Measurements from ENCODE around the gene SERHL2.
"Not testable (repeated sequence)": the region's sequence is repeated elsewhere in the genome, so short reads cannot be mapped to it uniquely, and the experiment has no call there.

The SERHL2 gene

DNA sequence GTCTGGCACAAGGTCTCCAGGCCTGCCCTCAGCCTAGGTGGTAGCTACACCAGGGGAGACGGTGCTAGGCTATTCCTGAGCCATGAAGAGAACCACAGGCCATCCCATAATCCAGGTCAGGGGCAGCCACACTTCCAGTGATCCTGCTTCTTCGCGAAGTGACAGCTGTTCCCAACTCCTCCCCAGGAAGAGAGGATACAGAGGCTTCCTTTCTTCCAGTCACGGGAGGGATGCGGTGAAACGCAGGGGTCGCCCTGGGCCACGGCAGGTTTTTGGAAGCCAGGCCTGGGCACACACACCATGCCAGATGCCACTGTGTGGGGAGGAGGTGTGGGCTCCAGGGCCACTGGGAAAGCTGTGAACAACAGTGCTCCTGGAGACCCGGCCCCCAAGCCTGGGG is 23.4 kb downstream of the SERHL2 start:
- not testable (repeated sequence) for H3K4me2 ChIP-seq (ENCODE audit: low read length); H3K9me3 ChIP-seq (replicated peaks; ENCODE audit: low read length); H3K4me3 ChIP-seq (ENCODE audit: low read length); H3K27me3 ChIP-seq (ENCODE audit: control insufficient read depth, insufficient read depth, low read length); H3K4me1 ChIP-seq (ENCODE audit: control insufficient read depth, insufficient read depth, low read length); H3K9ac ChIP-seq (ENCODE audit: low read depth, low read length)
- H3K36me3 ChIP-seq (ENCODE audit: insufficient read depth, low read length): peaks cover 25% of the 10 kb centered on the region

DNA sequence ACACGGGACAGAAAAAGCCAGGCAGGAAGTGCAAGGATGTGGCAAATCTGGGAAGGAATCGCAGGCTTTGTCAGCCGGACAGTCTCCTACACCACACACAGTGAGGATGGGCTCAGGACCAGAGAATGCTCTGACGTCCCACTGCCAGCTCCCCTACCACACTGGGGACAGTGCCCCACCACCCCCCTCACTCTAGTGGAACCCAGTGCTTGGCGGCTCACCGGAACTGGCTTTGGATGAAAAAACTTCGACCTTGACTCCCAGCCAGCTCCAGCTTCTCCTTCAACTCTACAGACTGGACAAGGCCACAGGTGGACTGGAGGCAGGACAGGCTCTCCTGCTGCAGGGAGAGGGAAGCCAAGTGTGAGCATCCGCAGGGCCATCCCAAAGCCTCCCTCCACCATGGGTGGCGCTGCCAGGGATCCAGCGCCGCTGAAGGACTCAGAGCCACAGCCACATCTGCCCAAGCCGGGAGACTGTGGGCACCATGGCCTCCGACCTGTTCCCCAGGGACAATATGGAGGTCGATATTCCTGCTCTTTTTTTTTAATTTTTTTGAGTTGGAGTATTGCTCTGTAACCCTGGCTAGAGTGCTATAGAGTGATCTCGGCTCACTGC is 24.0 kb downstream of the SERHL2 start:
- Histone ChIP-seq H3K27me3 (ENCODE audit: control insufficient read depth, insufficient read depth, low read length) (no peaks in the 10 kb centered on the region), H3K4me1 (ENCODE audit: control insufficient read depth, insufficient read depth, low read length) (peaks cover 4% of the 10 kb centered on the region), H3K9me3 (replicated peaks; ENCODE audit: low read length) (no peaks in the 10 kb centered on the region), H3K9ac (ENCODE audit: low read depth, low read length) (no peak overlapping the region), H3K36me3 (ENCODE audit: insufficient read depth, low read length) (peaks cover 23% of the 10 kb centered on the region), H3K4me3 (ENCODE audit: low read length) (no peak overlapping the region), H3K4me2 (ENCODE audit: low read length) (no peak overlapping the region)

DNA sequence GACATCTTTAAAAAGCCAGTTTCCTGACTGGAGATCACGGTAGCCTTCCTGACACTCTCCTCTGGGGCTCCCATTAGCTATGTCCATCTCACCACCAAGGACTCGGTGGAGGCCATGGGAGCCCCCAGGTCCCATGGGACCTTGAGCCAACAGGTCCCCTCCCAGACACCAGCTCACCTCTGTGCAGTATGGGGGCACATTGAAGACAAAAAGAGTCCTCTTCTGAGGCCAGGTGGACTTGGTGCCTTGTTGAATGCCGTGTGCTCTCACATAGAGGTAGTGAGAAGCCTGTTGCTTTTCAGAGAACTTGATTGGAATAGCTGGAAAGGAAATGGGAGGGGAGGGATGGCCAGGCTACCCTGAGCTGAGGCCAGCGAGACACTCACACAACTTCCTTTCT is 26.3 kb downstream of the SERHL2 start:
- not testable (repeated sequence) for H3K4me3 ChIP-seq (ENCODE audit: low read length); H3K27me3 ChIP-seq (ENCODE audit: control insufficient read depth, insufficient read depth, low read length); H3K4me1 ChIP-seq (ENCODE audit: control insufficient read depth, insufficient read depth, low read length); H3K9me3 ChIP-seq (replicated peaks; ENCODE audit: low read length); H3K4me2 ChIP-seq (ENCODE audit: low read length); H3K9ac ChIP-seq (ENCODE audit: low read depth, low read length)
- H3K36me3 ChIP-seq (ENCODE audit: insufficient read depth, low read length): peaks cover 33% of the 10 kb centered on the region

DNA sequence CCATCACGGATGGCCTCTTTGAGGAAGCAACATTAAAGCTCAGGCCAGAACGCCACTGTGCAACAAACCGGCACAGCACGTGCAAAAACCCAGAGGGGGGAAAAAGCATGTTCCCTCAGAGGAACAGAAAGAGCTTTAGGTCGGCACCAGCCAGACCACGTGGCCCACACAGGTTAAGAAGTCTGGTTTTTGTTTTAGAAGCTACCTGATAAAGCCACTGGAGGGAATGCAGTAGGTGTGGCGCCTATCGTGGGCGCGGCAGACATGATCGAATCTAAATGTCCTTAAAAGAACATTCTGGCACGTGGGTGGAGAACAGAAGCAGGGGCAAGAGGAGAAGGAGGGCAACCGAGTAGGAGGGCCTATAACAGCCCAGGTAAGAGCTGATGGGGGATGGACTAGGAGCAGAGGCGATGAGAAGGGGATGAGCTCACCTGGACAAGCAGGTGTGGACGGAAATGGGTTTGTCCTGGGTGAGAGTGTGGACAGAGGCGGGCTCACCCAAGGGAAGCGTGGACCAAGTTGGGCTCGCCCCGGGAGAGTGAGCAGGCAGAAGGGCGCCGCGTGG is 27.5 kb downstream of the SERHL2 start:
- Histone ChIP-seq H3K4me3 (ENCODE audit: low read length) (peak overlapping the region; percentile 91), H3K36me3 (ENCODE audit: insufficient read depth, low read length) (peaks cover 45% of the 10 kb centered on the region), H3K9ac (ENCODE audit: low read depth, low read length) (peak overlapping the region; percentile 89), H3K4me2 (ENCODE audit: low read length) (peak overlapping the region; percentile 91)
- not testable (repeated sequence) for H3K27me3 ChIP-seq (ENCODE audit: control insufficient read depth, insufficient read depth, low read length); H3K9me3 ChIP-seq (replicated peaks; ENCODE audit: low read length); H3K4me1 ChIP-seq (ENCODE audit: control insufficient read depth, insufficient read depth, low read length)

DNA sequence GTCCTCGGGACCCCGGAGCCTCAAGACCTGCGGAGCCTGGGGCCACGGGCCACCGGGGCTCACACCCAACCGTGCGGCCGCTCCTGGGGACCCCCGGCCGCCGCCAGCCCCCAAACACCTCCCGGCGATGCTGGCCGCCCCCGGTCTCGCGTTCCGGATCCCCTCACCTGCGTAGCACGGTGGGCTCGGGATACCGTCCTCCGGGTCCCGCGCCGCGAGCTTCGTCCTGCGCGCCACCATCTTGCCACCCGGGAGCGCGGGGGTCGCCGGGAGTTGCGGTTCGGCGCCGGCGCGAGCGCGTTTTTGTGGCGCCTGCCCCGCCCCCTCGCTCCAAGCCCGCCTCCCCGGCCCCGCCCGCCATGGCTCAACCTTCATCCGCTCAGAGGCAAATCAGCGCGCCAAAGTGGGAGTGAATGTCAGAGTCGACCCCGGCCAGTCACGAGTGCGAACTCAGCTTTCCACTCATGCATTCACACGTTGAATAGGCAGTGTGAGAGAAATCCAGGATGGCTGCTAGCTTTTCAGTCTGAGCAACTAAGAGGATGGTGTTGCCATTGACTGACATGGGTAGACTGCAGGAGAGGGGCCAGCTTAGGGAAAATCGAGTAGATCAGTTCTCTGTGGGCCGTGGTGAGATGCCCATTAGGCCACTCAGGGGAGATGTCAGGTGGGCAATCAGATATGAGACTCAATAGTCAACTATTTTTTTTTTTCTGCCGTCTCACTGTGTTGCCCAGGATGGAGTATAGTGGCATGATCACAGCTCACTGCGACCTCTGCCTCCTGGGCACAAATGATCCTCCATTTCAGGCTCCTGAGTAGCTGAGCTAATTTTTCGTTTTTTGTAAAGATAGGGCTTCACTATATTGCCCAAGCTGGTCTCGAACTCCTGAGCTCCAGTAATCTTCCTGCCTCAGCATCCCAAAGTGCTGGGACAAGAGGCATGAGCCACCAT is 28.3 kb downstream of the SERHL2 start:
- Histone ChIP-seq H3K9me3 (replicated peaks; ENCODE audit: low read length) (no peaks in the 10 kb centered on the region), H3K4me1 (ENCODE audit: control insufficient read depth, insufficient read depth, low read length) (peaks cover 4% of the 10 kb centered on the region), H3K36me3 (ENCODE audit: insufficient read depth, low read length) (peaks cover 53% of the 10 kb centered on the region), H3K4me2 (ENCODE audit: low read length) (peak overlapping the region; percentile 91), H3K27me3 (ENCODE audit: control insufficient read depth, insufficient read depth, low read length) (no peaks in the 10 kb centered on the region), H3K9ac (ENCODE audit: low read depth, low read length) (peak overlapping the region; percentile 89), H3K4me3 (ENCODE audit: low read length) (peak overlapping the region; percentile 91)

DNA sequence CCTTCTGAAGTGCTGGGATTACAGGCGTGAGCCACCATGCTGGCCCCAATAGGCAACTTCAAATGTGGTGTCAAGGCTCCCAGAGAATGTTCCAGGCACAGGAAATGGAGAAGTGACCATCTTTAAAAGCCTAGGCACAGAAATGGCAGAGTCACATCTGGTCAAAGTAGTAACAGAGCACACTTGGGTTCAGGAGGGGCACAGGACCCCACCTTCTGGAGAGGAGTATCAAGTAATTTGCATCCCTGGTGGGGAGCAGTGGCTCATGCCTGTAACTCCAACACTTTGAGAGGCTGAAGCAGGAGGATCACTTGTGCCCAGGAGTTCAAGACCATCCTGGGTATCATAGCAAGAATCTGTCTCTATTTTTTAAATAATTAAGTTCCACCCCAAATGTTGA is 29.2 kb downstream of the SERHL2 start:
- no peak overlapping the region for H3K9ac ChIP-seq (ENCODE audit: low read depth, low read length)
- H3K27me3 ChIP-seq (ENCODE audit: control insufficient read depth, insufficient read depth, low read length): no peaks in the 10 kb centered on the region
- peaks cover 4% of the 10 kb centered on the region for H3K4me1 ChIP-seq (ENCODE audit: control insufficient read depth, insufficient read depth, low read length)
- H3K9me3 ChIP-seq (replicated peaks; ENCODE audit: low read length): no peaks in the 10 kb centered on the region
- H3K4me3 ChIP-seq (ENCODE audit: low read length): no peak overlapping the region
- no peak overlapping the region for H3K4me2 ChIP-seq (ENCODE audit: low read length)
- peaks cover 59% of the 10 kb centered on the region for H3K36me3 ChIP-seq (ENCODE audit: insufficient read depth, low read length)

DNA sequence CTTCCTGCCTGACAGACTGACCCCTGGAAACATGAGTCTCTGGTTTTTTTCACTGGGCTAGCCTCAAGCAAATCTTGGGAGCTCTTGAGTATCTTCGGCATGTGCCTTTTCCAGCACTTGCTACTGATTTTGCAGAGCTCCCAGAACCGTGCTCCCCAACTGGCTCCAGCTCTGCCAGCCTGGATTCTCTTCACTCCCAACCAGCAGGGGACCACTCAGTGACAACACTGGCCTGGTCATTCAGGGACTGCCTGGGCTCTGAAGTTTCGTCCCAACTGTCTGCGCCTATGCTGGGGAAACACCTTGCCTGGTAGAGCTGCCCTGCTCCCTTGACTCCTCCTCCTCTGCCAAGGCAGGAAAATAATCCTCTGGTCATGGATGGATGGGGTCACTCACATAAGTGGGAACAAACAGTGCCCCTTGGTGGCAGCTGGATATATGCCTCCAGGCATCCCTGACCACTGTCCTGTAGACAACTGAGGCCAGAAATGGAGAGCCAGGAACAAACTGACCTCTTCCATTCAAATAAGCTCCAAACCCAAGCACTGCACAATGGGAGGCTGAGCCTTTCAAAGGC is 30.7 kb downstream of the SERHL2 start:
- H3K4me2 ChIP-seq (ENCODE audit: low read length): no peak overlapping the region
- no peak overlapping the region for H3K4me3 ChIP-seq (ENCODE audit: low read length)
- H3K9ac ChIP-seq (ENCODE audit: low read depth, low read length): no peak overlapping the region
- H3K36me3 ChIP-seq (ENCODE audit: insufficient read depth, low read length): peaks cover 60% of the 10 kb centered on the region
- H3K9me3 ChIP-seq (replicated peaks; ENCODE audit: low read length): no peaks in the 10 kb centered on the region
- H3K4me1 ChIP-seq (ENCODE audit: control insufficient read depth, insufficient read depth, low read length): peaks cover 4% of the 10 kb centered on the region
- no peaks in the 10 kb centered on the region for H3K27me3 ChIP-seq (ENCODE audit: control insufficient read depth, insufficient read depth, low read length)

DNA sequence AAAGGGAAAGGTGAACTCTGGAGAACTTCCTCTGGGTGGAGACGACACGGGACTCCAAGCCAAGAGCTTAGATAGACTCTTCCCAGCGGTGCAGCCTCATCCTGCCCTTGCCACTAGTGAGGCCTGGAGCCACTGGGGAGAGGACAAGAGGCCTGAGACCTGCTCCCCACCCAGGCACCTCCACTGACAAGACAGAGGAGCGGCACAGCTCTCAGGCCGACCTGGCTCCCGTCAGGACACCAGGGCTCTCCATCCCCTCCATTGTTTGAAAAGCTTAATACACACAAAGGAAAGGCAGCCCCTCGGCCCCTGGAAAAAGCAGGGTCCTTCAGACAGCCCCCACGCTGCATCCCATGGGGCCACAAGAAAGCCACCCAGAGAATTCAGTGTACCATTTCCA is 31.3 kb downstream of the SERHL2 start:
- Histone ChIP-seq H3K4me3 (ENCODE audit: low read length) (no peak overlapping the region), H3K4me2 (ENCODE audit: low read length) (no peak overlapping the region), H3K9ac (ENCODE audit: low read depth, low read length) (no peak overlapping the region), H3K27me3 (ENCODE audit: control insufficient read depth, insufficient read depth, low read length) (no peaks in the 10 kb centered on the region), H3K9me3 (replicated peaks; ENCODE audit: low read length) (no peaks in the 10 kb centered on the region), H3K4me1 (ENCODE audit: control insufficient read depth, insufficient read depth, low read length) (peaks cover 4% of the 10 kb centered on the region), H3K36me3 (ENCODE audit: insufficient read depth, low read length) (peaks cover 58% of the 10 kb centered on the region)

DNA sequence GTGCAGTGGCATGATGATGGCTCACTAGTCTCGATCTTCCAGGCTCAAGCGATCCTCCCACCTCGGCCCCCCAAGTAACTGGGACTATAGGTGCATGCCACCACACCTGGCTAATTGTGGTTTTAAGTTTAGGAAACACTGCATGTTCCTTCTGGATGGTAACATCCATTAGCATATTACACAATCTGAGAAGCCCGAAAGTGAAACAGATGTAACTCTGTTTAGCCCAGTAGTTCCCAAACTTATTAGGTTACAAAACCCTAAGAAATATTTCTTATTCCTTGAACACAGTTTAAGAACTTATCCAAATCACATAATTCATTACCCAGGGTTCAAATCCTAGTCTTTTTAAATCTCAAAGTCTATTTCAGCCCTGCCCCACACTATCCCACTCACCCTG is 32.6 kb downstream of the SERHL2 start:
- Histone ChIP-seq H3K9ac (ENCODE audit: low read depth, low read length) (no peak overlapping the region), H3K36me3 (ENCODE audit: insufficient read depth, low read length) (peaks cover 66% of the 10 kb centered on the region), H3K4me2 (ENCODE audit: low read length) (no peak overlapping the region), H3K9me3 (replicated peaks; ENCODE audit: low read length) (no peaks in the 10 kb centered on the region), H3K4me1 (ENCODE audit: control insufficient read depth, insufficient read depth, low read length) (peaks cover 4% of the 10 kb centered on the region), H3K27me3 (ENCODE audit: control insufficient read depth, insufficient read depth, low read length) (no peaks in the 10 kb centered on the region), H3K4me3 (ENCODE audit: low read length) (no peak overlapping the region)

DNA sequence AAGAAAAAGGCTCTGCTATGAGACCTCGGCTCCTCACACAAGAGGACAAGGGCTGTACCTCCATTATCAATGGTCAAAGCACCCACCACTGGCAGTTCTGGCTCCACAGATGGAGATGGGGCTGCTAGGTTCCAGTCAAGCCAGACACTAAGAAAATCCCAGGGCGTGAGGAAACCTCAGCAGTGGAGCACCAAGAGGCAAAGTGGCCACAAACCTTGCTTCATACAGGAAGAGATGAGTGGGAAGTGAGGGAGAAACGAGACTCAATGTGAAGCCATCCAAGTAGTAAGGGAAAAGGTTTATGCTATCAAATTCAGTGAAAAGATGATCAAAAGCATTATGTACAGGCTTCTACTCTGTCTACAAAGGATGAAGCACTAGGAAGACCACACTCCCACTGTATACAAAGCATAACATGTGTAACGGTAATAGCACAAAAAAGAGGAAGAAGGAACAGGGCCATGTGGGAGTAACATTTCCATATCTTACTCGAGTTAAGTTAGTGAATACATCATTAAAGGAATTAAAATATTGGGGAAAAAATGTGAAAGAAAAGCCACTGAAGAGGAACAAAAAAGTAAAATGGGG is 33.9 kb downstream of the SERHL2 start:
- no peaks in the 10 kb centered on the region for H3K4me1 ChIP-seq (ENCODE audit: control insufficient read depth, insufficient read depth, low read length)
- no peak overlapping the region for H3K9ac ChIP-seq (ENCODE audit: low read depth, low read length)
- no peak overlapping the region for H3K4me2 ChIP-seq (ENCODE audit: low read length)
- H3K27me3 ChIP-seq (ENCODE audit: control insufficient read depth, insufficient read depth, low read length): no peaks in the 10 kb centered on the region
- H3K36me3 ChIP-seq (ENCODE audit: insufficient read depth, low read length): peaks cover 75% of the 10 kb centered on the region
- no peaks in the 10 kb centered on the region for H3K9me3 ChIP-seq (replicated peaks; ENCODE audit: low read length)
- no peak overlapping the region for H3K4me3 ChIP-seq (ENCODE audit: low read length)

DNA sequence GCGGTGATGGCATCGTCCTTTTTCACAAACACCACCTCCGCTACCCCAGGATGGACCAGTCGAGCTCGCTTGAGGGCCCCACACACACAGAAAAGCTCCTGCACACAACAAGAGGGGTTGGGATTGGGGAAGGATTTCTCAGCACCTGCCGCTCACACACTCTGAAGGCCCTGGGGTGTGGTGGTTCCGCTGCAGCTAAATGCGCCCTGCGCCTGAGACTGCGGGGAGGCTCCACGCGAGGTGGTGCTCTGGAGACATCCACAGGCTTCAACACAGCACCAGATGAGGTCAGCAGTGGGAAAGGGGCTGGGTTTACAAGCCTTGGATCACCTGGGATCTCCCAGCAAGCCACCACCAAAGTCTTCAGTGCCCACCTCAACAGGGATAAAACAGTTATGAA is 38.2 kb downstream of the SERHL2 start:
- H3K9me3 ChIP-seq (replicated peaks; ENCODE audit: low read length): no peaks in the 10 kb centered on the region
- H3K4me3 ChIP-seq (ENCODE audit: low read length): no peak overlapping the region
- no peaks in the 10 kb centered on the region for H3K4me1 ChIP-seq (ENCODE audit: control insufficient read depth, insufficient read depth, low read length)
- H3K27me3 ChIP-seq (ENCODE audit: control insufficient read depth, insufficient read depth, low read length): no peaks in the 10 kb centered on the region
- H3K36me3 ChIP-seq (ENCODE audit: insufficient read depth, low read length): peaks cover 80% of the 10 kb centered on the region
- H3K4me2 ChIP-seq (ENCODE audit: low read length): no peak overlapping the region
- H3K9ac ChIP-seq (ENCODE audit: low read depth, low read length): no peak overlapping the region

Measured in skeletal muscle satellite cell (primary cell).